ENCODE data around the gene LENG1. TPM values are rescaled to one million over a fixed set of nuclear protein-coding genes. Genes with fewer than 3 reads are reported as not detected.
"Not testable (repeated sequence)": the region's sequence is repeated elsewhere in the genome, so short reads cannot be mapped to it uniquely, and the experiment has no call there.

The LENG1 gene
- total and polyA plus RNA-seq, 4 experiments from 2014 or later: 9.9 to 22.7 (median 18.8) TPM

GRCh38 chr19:54173951-54174834, 14.7 kb upstream of the LENG1 start:
- peak overlapping the region in 1 of 7 donors; percentile 53 for H3K27ac Mint-ChIP-seq
- no peaks in the 10 kb centered on the region for H3K9me3 Mint-ChIP-seq
- no peak overlapping the region for H3K4me3 Mint-ChIP-seq
- H3K36me3 Mint-ChIP-seq: peaks cover 4 to 7% of the 10 kb centered on the region in 2 donors
- H3K27ac ChIP-seq (ENCODE audit: low read depth, low read length): no peak overlapping the region
- no peak for DNase-seq
- no peaks in the 10 kb centered on the region for H3K27me3 ChIP-seq (ENCODE audit: insufficient read depth, low read length)
- H3K36me3 ChIP-seq (ENCODE audit: insufficient read depth, low read length): peaks cover 6% of the 10 kb centered on the region
- no peaks in the 10 kb centered on the region for H3K9me3 ChIP-seq (ENCODE audit: control insufficient read depth in 1 of 2, low read length in 2 of 2)
- intact Hi-C loops (cut with micrococcal nuclease): no loop called here
- H3K4me3 ChIP-seq (ENCODE audit: low read length in 2 of 2): no peak overlapping the region
- H3K27me3 Mint-ChIP-seq: no peaks in the 10 kb centered on the region
- CTCF ChIA-PET (ENCODE audit: partially characterized antibody): interaction anchor here (1.2 to 2.6 kb wide), 2 partner anchors 15 to 92 kb away, joined by 5 to 11 read pairs; partner anchors contain the start of gene MBOAT7
- POLR2A ChIA-PET (ENCODE audit: partially characterized antibody): interaction anchor here (1.0 to 2.4 kb wide), 5 partner anchors 13 to 37 kb away, joined by 3 to 9 read pairs (median 6); partner anchors contain the start of genes CNOT3, LENG1 and MBOAT7
- H3K4me1 ChIP-seq (ENCODE audit: insufficient read depth, low read length): peaks cover 3% of the 10 kb centered on the region
- peaks cover 0 to 5% (median 2%) of the 10 kb centered on the region in 4 donors for H3K4me1 Mint-ChIP-seq

- no peaks in the 10 kb centered on the region for H3K27me3 Mint-ChIP-seq
- no peaks in the 10 kb centered on the region for H3K9me3 Mint-ChIP-seq
- H3K4me3 Mint-ChIP-seq: no peak overlapping the region
- Histone ChIP-seq H3K27me3 (ENCODE audit: insufficient read depth, low read length) (no peaks in the 10 kb centered on the region), H3K9me3 (ENCODE audit: control insufficient read depth in 1 of 2, low read length in 2 of 2) (no peaks in the 10 kb centered on the region), H3K36me3 (ENCODE audit: insufficient read depth, low read length) (peaks cover 3% of the 10 kb centered on the region), H3K4me1 (ENCODE audit: insufficient read depth, low read length) (peaks cover 5% of the 10 kb centered on the region), H3K27ac (ENCODE audit: low read depth, low read length) (no peak overlapping the region), H3K4me3 (ENCODE audit: low read length in 2 of 2) (no peak overlapping the region)
- H3K27ac Mint-ChIP-seq: no peak overlapping the region
- ChIA-PET POLR2A (ENCODE audit: partially characterized antibody) (interaction anchor here (0.9 to 2.4 kb wide), 6 partner anchors 13 to 36 kb away, joined by 3 to 9 read pairs (median 4); partner anchors contain the start of genes CNOT3, LENG1, MBOAT7 and TSEN34), CTCF (ENCODE audit: partially characterized antibody) (interaction anchor here (1.2 to 2.6 kb wide), 2 partner anchors 16 to 93 kb away, joined by 5 to 11 read pairs; partner anchors contain the start of gene MBOAT7)
- intact Hi-C loops (cut with micrococcal nuclease): no loop called here
- peaks cover 0 to 6% (median 2%) of the 10 kb centered on the region in 4 donors for H3K4me1 Mint-ChIP-seq
- peaks cover 3% of the 10 kb centered on the region in 2 donors for H3K36me3 Mint-ChIP-seq
- DNase-seq: no peak
These were observed 13.8 kb upstream of the LENG1 start for GRCh38 chr19:54173359-54173699.

GRCh38 chr19:54172471-54173358, 13.2 kb upstream of the LENG1 start, which contains the start of gene TMC4:
Gene TMC4, minus strand, starts transcription at chr19:54173160. Its CDS starts 43 bp downstream, at chr19:54173117.
- no peak within 1 kb of the TSS for H3K4me3 ChIP-seq (ENCODE audit: low read length in 2 of 2)
- H3K27ac ChIP-seq (ENCODE audit: low read depth, low read length): no peak within 1 kb of the TSS
- peaks cover 9% of the 10 kb centered on the region for H3K4me1 ChIP-seq (ENCODE audit: insufficient read depth, low read length)
- Mint-ChIP-seq H3K27ac (peak within 1 kb of the TSS in 4 of 7 donors; percentile 12 to 53 (median 34)), H3K4me3 (no peak within 1 kb of the TSS), H3K27me3 (no peaks in the 10 kb centered on the region), H3K9me3 (no peaks in the 10 kb centered on the region), H3K36me3 (peaks cover 0 to 2% of the 10 kb centered on the region in 2 donors), H3K4me1 (peaks cover 0 to 8% (median under 1%) of the 10 kb centered on the region in 4 donors)
- H3K27me3 ChIP-seq (ENCODE audit: insufficient read depth, low read length): no peaks in the 10 kb centered on the region
- no peak for DNase-seq
- peaks cover 3% of the 10 kb centered on the region for H3K36me3 ChIP-seq (ENCODE audit: insufficient read depth, low read length)
- ChIA-PET POLR2A (ENCODE audit: partially characterized antibody) (interaction anchor here (0.9 to 2.4 kb wide), 5 partner anchors 13 to 35 kb away, joined by 3 to 9 read pairs (median 6); partner anchors contain the start of genes CNOT3, LENG1, MBOAT7 and TSEN34), CTCF (ENCODE audit: partially characterized antibody) (interaction anchor here (1.2 to 2.6 kb wide), 2 partner anchors 17 to 93 kb away, joined by 5 to 11 read pairs; partner anchors contain the start of gene MBOAT7)
- no peaks in the 10 kb centered on the region for H3K9me3 ChIP-seq (ENCODE audit: control insufficient read depth in 1 of 2, low read length in 2 of 2)
- intact Hi-C loops (cut with micrococcal nuclease): no loop called here

GRCh38 chr19:54171736-54172431, 12.4 kb upstream of the LENG1 start:
- ChIA-PET POLR2A (ENCODE audit: partially characterized antibody) (interaction anchor here (1.1 to 2.4 kb wide), 3 partner anchors 12 to 17 kb away, joined by 3 to 9 read pairs (median 4); partner anchors contain the start of gene LENG1), CTCF (ENCODE audit: partially characterized antibody) (interaction anchor here (1.2 to 6.4 kb wide), 3 partner anchors 12 to 95 kb away, joined by 3 to 115 read pairs (median 11); no protein-coding TSS in a partner anchor)
- H3K9me3 ChIP-seq (ENCODE audit: control insufficient read depth in 1 of 2, low read length in 2 of 2); H3K27me3 Mint-ChIP-seq; H3K27ac Mint-ChIP-seq; H3K27ac ChIP-seq (ENCODE audit: low read depth, low read length); H3K4me1 ChIP-seq (ENCODE audit: insufficient read depth, low read length); H3K9me3 Mint-ChIP-seq; DNase-seq; H3K36me3 ChIP-seq (ENCODE audit: insufficient read depth, low read length); H3K4me3 ChIP-seq (ENCODE audit: low read length in 2 of 2); H3K27me3 ChIP-seq (ENCODE audit: insufficient read depth, low read length); H3K4me3 Mint-ChIP-seq; intact Hi-C loops (cut with micrococcal nuclease); H3K36me3 Mint-ChIP-seq; H3K4me1 Mint-ChIP-seq: not testable (repeated sequence)

GRCh38 chr19:54169149-54169740, 9.7 kb upstream of the LENG1 start:
- Mint-ChIP-seq H3K4me3 (no peak overlapping the region), H3K27me3 (no peaks in the 10 kb centered on the region), H3K9me3 (peaks cover 0 to 2% (median 0%) of the 10 kb centered on the region in 8 donors), H3K4me1 (peaks cover 2 to 19% (median 8%) of the 10 kb centered on the region in 4 donors), H3K27ac (peak overlapping the region in 1 of 7 donors; percentile 68), H3K36me3 (no peaks in the 10 kb centered on the region)
- Histone ChIP-seq H3K4me3 (ENCODE audit: low read length in 2 of 2) (no peak overlapping the region), H3K9me3 (ENCODE audit: control insufficient read depth in 1 of 2, low read length in 2 of 2) (no peaks in the 10 kb centered on the region), H3K36me3 (ENCODE audit: insufficient read depth, low read length) (no peaks in the 10 kb centered on the region), H3K4me1 (ENCODE audit: insufficient read depth, low read length) (peaks cover 18% of the 10 kb centered on the region), H3K27ac (ENCODE audit: low read depth, low read length) (no peak overlapping the region), H3K27me3 (ENCODE audit: insufficient read depth, low read length) (no peaks in the 10 kb centered on the region)
- ChIA-PET POLR2A (ENCODE audit: partially characterized antibody) (interaction anchor here (1.2 to 3.1 kb wide), 3 partner anchors 10 to 97 kb away, joined by 4 to 20 read pairs (median 11); partner anchors contain the start of genes MBOAT7 and TSEN34), CTCF (ENCODE audit: partially characterized antibody) (interaction anchor here (0.8 to 6.4 kb wide), 11 partner anchors 19 to 221 kb away, joined by 3 to 115 read pairs (median 5); partner anchors contain the start of genes CNOT3, MBOAT7 and RPS9)
- no peak for DNase-seq
- intact Hi-C loops (cut with micrococcal nuclease): no loop called here
